GM21526 (cell line): ENCODE results near the gene SLC1A2.

Source experiments
- ATAC-seq: cut with Tn5 transposase; IDR thresholded peaks from one replicate; pipeline ENCODE4 v1.9.1; 2021; ENCODE audit warnings: moderate library complexity; ENCODE audit not compliant: unreplicated experiment, low FRiP score

Gene SLC1A2

GRCh38 chr11:35354644-35355043 is 64.7 kb downstream of the SLC1A2 start:
- no peak for ATAC-seq

DNA sequence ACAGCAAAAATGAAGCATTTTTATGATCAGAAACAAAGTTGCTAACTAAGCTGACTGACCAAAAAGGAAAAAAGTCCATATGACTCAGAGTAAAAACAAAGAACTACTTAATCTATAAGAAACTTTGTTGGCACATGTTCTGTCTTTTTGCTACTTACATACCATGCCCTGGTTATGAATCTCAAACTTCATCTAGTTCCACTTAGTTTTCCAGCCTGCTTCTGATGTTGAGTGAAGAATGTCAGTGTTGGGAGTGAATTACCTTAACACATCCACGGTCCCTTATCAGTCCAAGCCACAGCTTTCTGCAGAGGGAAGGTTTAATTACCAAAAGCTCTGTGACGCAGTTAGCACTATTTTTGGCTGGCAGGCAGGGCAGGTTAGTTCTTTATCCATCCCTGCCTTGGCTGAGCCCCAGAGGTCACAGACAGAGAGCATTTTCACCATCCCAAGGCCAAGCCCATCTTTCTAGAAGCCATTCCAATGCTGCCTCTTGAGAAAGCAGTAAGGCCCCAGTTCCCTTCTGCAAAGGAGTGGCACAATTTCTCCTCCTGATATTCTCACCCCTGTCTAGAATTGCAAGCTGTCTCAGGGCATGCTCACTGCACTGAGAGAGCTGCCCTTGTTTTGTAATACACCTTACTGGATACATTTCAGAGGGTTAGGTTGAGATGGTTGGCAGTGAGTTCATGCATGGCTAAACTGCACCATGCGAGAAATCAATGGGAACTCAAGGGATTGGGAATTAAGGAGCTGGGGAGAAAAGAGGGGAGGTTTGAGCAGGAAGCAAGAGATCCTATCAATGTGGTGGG is 67.1 kb downstream of the SLC1A2 start:
- ATAC-seq: no peak

DNA sequence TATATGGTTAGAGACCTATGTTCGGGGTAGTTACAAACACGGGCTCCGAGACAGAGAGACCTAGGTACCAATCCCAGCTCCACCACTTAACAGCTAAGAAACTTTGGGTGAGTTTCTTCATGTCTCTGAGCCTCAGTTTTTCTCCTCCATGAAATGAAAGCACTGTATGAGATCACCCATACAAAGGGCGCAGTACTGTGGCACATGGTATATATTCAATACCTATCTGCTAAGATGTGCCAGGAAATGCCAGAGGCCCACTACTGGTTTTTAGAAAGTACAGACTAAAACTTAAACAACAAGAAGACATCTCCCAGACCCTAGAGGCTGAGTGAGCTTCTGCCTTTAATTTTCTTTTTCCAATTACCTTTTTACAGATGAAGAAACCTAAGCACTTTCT is 69.5 kb downstream of the SLC1A2 start:
- ATAC-seq: no peak

- ATAC-seq: no peak
These were observed 70.3 kb downstream of the SLC1A2 start for GRCh38 chr11:35348898-35349687.

DNA sequence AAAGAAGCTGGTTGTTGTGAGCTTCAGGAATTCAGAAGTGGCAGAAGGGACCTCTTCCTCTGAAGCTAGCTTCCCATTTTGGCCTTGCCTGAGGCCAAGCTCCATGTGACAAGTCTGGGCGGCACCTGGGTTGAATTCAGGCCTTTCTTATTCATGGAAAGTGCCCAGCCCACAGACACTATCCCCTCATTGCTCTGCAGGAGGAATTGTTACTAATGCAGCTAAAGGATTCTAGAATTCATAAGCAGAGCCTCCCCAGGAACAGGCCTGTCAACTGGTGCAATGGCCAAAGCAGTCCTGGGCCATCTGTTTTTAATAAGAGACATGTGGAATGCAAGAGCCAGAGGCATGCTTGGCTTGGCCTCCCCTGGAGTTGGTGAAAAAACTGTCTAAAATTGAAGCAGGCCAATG is 71.4 kb downstream of the SLC1A2 start:
- ATAC-seq: no peak

- ATAC-seq: no peak
These were observed 72.0 kb downstream of the SLC1A2 start for GRCh38 chr11:35347173-35347878.

DNA sequence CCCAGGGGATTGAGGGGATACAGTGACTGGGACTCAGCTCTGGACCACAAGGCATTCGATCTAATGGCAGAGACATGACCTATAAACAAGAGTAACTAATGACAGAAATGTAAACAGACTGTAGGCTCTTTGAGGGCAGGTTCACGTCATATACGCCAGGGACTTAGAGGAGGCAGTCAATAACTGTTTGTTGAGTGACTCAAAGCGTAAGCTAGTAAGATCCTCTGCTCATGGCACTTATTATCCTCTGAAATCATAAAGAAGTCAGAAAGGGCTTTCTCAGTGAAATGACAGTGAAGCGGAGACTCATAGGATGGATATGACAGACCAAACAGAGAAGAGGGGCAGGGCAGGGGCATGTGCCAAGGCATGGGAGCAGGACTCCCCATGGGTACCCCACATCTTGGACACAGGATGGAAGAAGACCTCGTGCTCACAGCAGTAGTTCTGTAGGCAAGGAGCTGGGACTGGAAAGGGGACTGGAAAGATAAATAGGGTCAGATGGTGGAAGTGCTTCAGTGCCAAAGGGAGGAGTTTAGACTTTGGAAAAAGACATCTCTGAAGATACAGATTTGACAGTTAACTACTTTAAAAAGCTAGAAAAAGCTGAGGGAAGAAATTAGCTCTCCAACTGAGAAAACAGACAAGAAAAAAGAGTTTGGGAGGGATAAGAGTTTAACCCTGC is 72.7 kb downstream of the SLC1A2 start:
- no peak for ATAC-seq

GRCh38 chr11:35344681-35345574 is 74.4 kb downstream of the SLC1A2 start:
- ATAC-seq: no peak

DNA sequence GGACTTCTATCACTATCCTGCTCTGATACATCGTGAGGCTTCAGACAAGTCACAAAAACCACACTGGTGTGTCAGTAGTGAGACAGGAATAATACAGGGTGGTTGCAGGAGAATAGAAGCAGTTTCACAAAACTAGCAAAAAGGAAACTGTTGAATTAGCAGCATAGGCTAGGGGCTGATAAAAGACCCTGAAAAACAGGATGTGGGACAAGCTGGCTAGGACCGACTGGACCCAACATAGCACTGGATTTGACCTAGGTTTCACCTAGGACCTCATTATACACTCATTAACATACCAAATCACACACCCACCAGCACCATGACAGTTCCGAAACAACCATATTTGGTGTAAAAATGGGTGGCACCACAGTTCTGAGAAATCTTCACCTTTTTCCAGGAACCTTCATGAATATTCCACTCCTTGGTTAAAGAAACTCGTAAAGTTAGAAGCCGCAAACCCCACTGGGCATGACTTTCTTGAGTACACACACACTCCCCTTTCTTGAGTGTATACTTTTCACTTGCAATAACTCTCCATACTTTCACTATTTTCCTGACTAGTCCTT is 76.2 kb downstream of the SLC1A2 start:
- peak; percentile 51 for ATAC-seq

- ATAC-seq: no peak
These were observed 78.6 kb downstream of the SLC1A2 start for GRCh38 chr11:35340715-35341114.

- no peak for ATAC-seq
These were observed 79.3 kb downstream of the SLC1A2 start for GRCh38 chr11:35340071-35340470.

DNA sequence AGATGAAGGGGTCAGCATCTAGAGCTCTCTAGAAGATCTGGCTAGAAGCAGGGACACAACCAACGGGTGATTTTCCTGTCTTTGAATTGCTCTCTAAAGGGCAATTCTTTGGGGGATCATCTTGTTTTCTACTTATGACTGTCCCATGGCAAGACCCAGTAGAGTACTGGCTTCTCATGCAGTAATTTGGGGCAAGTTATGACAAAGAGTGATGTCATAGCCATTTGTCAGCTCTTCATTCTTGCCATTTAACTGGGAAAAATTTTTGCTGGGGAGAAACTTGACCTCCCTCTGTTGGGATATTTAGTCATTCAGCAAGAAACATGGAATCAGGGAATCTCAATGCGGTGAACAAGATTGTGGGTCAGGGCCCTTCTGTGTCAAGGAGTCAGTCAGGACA is 80.4 kb downstream of the SLC1A2 start:
- ATAC-seq: no peak

- ATAC-seq: no peak
These were observed 81.4 kb downstream of the SLC1A2 start for GRCh38 chr11:35337914-35338305.

- no peak for ATAC-seq
These were observed 82.0 kb downstream of the SLC1A2 start for GRCh38 chr11:35337136-35337913.

- ATAC-seq: no peak
These were observed 82.6 kb downstream of the SLC1A2 start for GRCh38 chr11:35336726-35337125.

DNA sequence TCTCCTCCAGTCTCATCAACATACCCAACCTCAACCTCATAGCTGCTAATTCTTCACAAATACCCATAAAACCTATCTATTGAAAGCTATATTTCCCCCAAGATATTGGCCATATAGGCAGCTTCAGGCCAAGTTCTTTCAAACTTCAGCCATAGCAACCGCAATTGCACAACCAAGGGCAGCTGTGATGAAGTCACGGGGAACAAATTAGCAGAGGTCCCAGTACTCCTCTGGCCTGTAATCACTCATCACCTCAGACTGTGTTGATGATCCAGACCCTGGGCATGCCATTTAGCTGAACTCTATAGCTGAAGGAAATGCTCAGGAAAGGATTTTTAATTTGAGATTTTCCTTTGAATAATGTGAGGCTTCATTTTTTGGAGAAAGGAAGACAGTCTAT is 84.1 kb downstream of the SLC1A2 start:
- no peak for ATAC-seq

GRCh38 chr11:35334385-35335090 is 84.8 kb downstream of the SLC1A2 start:
- peak; percentile 49 for ATAC-seq

GRCh38 chr11:35332524-35332923 is 86.8 kb downstream of the SLC1A2 start:
- ATAC-seq: no peak
